ENCODE results near the gene SCD5.

Gene SCD5

GRCh38 chr4:82799006-82799881, 648 bp upstream of the SCD5 start:
- H3K4me3 ChIP-seq (ENCODE audit: low read depth, low read length), result peak overlapping the region; percentile 71
- no peak for DNase-seq (ENCODE audit: low read depth)

- peak overlapping the region; percentile 71 for H3K4me3 ChIP-seq (ENCODE audit: low read depth, low read length)
- DNase-seq (ENCODE audit: low read depth), result no peak
Measured at GRCh38 chr4:82797405-82798111, 1.0 kb downstream of the SCD5 start.

GRCh38 chr4:82797040-82797404, 1.6 kb downstream of the SCD5 start:
- H3K4me3 ChIP-seq (ENCODE audit: low read depth, low read length), result peak overlapping the region; percentile 71
- no peak for DNase-seq (ENCODE audit: low read depth)

DNA sequence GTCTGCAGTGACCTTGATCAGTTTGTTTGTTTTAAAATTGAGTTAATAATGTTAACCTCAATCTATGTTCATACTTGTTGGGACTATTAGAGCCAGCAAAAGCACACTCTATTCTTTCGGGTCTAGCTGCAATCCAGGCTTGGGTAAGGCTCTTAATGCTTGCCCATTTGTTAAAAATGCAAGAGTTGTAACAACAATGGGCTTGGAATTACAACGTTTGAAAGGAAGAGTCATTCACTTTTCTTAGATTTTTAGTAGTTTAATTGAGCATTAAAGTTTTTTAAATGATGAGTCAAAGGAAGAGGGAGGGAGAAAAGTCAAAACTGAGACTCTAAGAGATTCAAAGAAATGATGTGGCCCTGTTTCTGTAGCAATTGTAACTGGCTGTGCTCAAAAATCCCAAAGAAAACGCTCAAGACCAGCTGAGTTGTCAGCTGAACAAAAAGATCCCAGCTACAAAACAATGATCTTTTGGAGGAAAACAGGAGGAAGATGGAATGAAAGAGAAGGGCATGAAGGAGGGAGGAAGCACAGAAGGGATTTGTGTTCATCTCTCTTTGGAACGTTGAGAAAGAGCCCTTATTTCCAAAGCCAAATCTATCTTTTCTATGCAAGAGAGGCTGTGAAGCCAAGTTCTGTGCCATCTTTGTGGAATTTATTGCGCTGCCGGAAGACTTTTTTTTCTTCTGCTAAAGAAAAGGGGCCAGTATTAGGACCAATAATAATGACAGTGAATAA, 5.5 kb downstream of the SCD5 start:
- no peak overlapping the region for H3K4me3 ChIP-seq (ENCODE audit: low read depth, low read length)
- DNase-seq (ENCODE audit: low read depth), result no peak

DNA sequence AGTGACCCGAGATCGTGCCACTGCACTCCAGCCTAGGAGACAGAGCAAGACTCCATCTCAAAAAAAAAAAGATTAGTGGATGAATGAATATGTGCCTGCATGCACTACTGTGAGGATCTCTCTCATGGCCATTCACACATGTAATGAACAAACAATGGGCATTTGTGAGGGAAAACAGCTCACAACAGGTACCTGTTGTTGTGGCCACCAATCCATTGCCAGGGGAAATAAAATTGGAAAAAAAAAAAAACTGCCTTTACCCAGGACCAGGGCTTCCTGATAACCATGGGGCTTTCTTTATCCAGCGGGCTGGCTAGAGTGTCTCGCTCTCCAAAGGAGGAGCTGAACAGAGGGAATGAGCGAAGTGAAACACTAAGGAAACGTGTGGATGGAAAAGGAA, 7.4 kb downstream of the SCD5 start:
- DNase-seq (ENCODE audit: low read depth), result no peak
- H3K4me3 ChIP-seq (ENCODE audit: low read depth, low read length), result no peak overlapping the region

GRCh38 chr4:82790060-82790660, 8.4 kb downstream of the SCD5 start:
- H3K4me3 ChIP-seq (ENCODE audit: low read depth, low read length), result no peak overlapping the region
- DNase-seq (ENCODE audit: low read depth), result no peak

- H3K4me3 ChIP-seq (ENCODE audit: low read depth, low read length), result no peak overlapping the region
Measured at GRCh38 chr4:82789025-82789776, 9.4 kb downstream of the SCD5 start.

DNA sequence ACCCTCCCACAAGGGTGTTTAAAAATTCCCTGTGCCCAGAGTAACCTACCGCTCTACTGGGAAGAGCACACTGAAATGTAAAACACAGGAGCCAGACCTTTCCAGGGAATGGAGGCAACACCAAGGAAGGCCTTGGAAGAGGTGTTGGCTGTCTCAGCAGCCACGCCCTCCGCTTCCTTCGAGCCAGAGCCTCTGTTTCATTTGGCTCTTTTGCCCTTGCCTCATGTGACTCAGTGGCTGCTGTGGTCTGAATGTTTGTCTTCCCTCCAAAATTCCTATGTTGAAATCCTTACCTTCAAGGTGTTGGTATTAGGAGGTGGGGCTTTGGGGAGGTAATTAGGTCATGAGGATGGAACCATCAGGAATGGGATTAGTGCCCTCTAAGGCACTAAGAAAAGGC, 11.3 kb downstream of the SCD5 start:
- DNase-seq (ENCODE audit: low read depth), result no peak
- no peak overlapping the region for H3K4me3 ChIP-seq (ENCODE audit: low read depth, low read length)

More at GRCh38 chr4:82789025-82789776, 9.4 kb downstream of the SCD5 start:
- no peak for DNase-seq (ENCODE audit: low read depth)

- no peak for DNase-seq (ENCODE audit: low read depth)
- no peak overlapping the region for H3K4me3 ChIP-seq (ENCODE audit: low read depth, low read length)
Measured at GRCh38 chr4:82786828-82787227, 11.8 kb downstream of the SCD5 start.

GRCh38 chr4:82785611-82786400, 12.8 kb downstream of the SCD5 start:
- H3K4me3 ChIP-seq (ENCODE audit: low read depth, low read length), result peak overlapping the region; percentile 24

DNA sequence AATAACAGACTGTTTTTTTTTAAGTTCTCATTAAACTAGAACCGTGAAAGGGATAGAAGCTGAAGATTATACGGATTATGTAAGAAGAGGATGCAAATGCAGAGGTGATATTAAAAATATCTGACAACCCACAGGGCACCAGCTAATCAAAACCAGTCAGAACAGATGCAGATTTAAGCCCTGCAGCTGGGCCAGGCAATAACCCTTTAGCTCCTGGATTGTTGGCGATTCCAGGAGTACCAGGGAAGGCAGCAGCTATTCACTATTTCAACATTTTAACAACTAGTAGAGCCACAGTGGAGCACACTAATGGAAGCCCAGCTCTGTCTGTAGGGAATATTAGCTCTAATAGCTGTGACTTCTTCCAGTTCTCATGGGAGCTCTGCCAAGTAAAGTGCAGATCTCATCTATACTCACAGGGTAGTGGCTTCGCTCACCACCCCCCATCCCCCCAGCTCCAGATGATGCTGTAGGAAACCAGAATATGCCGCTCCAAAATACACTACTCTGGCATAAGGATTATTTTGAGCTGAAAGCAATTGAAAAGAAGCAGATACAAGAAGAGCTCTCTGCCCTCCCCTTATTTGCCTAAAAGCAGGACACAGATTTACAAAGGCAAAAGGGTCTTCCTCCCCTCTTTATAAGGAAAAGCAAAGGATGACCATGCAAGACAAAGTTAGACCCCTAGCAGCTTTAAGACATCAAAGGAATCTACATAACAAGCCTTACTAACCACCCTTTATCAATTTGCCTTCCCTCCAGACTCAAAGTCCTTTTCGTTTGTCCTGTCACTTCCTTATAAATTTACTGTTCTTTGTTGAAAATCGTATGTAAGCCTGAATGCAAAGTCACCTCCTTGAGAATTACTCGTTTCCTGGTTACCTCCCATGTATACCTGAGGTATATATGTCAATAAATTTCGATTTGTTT, 13.7 kb downstream of the SCD5 start:
- peak overlapping the region; percentile 24 for H3K4me3 ChIP-seq (ENCODE audit: low read depth, low read length)
- no peak for DNase-seq (ENCODE audit: low read depth)

More at GRCh38 chr4:82785611-82786400, 12.8 kb downstream of the SCD5 start:
- peak; percentile 84 for DNase-seq (ENCODE audit: low read depth)

DNA sequence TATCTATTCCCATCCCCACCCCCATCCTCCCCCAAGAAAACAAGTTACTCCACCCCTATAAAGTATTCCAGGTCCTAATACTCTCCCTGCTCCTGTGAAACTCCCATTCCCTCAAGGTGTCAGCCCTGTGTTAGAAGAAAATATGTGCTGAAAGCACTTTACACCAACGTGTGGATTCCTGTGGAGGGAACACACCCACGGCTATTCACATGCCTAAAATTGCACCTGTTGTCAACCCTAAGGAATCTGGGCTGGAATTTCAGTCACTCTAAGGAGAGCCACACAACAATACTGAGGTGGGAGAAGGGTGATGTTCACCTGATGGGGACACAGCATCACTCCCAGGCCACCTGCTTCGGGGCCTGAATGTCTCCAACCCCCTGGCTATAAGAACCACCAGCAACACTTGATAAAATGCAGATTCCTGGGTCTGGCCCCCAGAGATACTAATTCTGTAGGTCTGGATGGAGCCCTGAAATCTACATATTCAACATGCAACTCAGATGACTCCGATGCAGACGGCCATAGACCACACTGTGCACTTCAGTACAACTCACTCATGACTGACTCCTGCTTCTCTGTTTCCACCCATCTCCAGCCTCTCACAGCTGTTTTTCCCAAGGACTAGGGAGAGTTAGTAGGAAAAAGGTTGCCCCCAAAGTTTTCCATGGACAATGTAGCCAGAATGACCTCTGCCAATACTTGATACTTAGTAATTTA, 15.8 kb downstream of the SCD5 start:
- no peak for DNase-seq (ENCODE audit: low read depth)
- no peak overlapping the region for H3K4me3 ChIP-seq (ENCODE audit: low read depth, low read length)

DNA sequence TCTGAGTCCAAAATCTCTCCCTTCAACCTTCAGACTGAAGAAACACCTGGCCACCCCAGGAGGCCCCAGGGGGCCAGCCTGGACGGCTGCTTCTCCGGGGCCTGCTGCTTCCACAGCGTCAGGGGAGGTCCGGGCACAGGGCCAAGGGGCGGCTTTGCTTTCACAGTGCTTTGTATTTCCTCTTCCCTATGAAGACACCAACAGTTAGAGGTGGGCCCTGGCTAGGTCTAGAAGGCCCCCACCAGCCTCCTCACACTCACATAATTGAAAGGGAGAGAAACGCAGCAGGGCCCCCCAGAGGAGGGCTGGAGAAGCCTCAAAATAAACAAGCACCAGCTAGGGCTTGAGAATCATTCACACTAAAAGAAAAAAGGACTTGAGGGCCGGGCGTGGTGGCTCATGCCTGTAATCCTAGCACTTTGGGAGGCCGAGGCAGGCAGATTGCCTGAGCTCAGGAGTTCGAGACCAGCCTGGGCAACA, 17.8 kb downstream of the SCD5 start:
- DNase-seq (ENCODE audit: low read depth), result peak; percentile 50

DNA sequence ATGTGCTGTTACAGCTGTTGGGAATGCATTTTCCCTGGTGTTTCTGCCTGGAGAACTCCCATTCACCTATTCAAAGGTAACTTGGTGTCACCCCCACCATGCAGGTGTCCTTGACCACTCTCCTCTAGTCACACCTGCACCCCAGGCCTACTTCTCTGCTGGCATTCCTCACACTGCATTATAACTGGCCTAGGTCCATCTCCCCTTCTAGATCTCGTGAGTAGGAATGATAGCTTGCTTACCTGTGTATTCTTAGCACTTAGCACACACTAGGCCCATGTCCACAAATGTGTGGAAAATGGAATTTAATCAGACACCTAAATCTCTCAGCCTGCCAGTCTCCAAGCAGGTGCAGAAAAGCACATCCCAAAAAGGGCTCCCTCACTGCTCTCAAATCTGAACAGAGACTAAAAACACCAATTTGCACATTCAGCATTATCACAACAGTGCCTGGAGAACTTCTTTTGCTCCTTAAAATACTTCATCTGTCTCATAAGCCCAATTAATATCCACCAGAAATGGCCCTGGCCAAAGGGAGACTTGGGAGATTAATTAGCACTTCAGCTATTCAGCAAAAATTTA, 18.3 kb downstream of the SCD5 start:
- H3K4me3 ChIP-seq (ENCODE audit: low read depth, low read length), result no peak overlapping the region
- no peak for DNase-seq (ENCODE audit: low read depth)

More for the DNA sequence above, 17.8 kb downstream of the SCD5 start:
- H3K4me3 ChIP-seq (ENCODE audit: low read depth, low read length), result no peak overlapping the region

- DNase-seq (ENCODE audit: low read depth), result no peak
Measured at GRCh38 chr4:82779032-82779431, 19.6 kb downstream of the SCD5 start.

DNA sequence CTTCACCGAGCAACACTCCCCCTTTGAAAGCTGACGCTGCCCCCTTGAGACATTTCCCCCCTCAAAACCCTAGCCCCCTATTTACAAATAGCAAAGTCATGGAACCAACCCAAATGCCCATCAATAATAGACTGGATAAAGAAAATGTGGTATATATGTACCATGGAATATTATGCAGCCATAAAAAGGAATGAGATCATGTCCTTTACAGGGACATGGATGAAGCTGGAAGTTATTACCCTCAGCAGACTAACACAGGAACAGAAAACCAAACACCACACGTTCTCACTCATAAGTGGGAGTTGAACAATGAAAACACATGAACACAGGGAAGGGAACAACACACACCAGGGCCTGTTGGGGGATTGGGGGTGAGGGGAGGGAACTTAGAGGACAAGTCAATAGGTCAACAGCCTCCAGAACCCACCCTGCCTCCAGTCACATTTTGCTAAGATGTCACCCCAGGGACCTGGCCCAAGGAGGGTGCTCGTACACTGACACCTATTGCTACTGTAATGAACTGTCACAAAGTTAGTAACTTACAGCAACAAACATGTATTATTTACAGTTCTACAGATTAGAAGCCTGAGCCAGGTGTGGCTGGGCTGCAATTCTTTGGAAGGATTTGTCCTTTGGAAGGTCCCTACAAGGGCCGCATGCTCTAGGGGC, 20.6 kb downstream of the SCD5 start:
- DNase-seq (ENCODE audit: low read depth), result no peak
- H3K4me3 ChIP-seq (ENCODE audit: low read depth, low read length), result no peak overlapping the region

More at GRCh38 chr4:82779032-82779431, 19.6 kb downstream of the SCD5 start:
- H3K4me3 ChIP-seq (ENCODE audit: low read depth, low read length), result no peak overlapping the region

Measured in skeletal muscle cell (primary cell).